Hindlimb muscle (tissue), 1 donor: Measurements from ENCODE around the gene GGPS1. TPM values are rescaled to one million over a fixed set of nuclear protein-coding genes. Genes with fewer than 3 reads are reported as not detected.

Experiments used
- polyA plus RNA-seq: library from polyadenylated mRNA; unstranded; fragments of 120-200 nt; gene quantifications from one replicate; pipeline ENCODE4 v1.2.1, GENCODE V29; 2013; ENCODE audit not compliant: insufficient read length

Gene GGPS1
- polyA plus RNA-seq, 1 donor = 36.8 TPM

Other genes starting within 250 kb of the GGPS1 start
- gene TOMM20, start 199.7 kb upstream of the GGPS1 start, polyA plus RNA-seq = 155 TPM
- 59.7 TPM for gene RBM34, start 167.3 kb upstream of the GGPS1 start, polyA plus RNA-seq
- 19.1 TPM for gene ARID4B, start 391 bp upstream of the GGPS1 start, polyA plus RNA-seq
- gene TBCE, start 38.9 kb downstream of the GGPS1 start, polyA plus RNA-seq = 46.0 TPM
- gene B3GALNT2, start 175.9 kb downstream of the GGPS1 start, polyA plus RNA-seq = 24.9 TPM